CD4-positive, alpha-beta T cell (primary cell): ENCODE data around the gene MACROD2. TPM values are rescaled to one million over a fixed set of nuclear protein-coding genes. Genes with fewer than 3 reads are reported as not detected.

Source experiments
- ATAC-seq: fragments of 200-7000 bp; cut with Tn5 transposase; one replicate; pipeline ENCODE4 v1.10.0; 2022; ENCODE audit warnings: mild to moderate bottlenecking; ENCODE audit not compliant: poor library complexity
- CTCF ChIA-PET: fragments of 350-600 bp; sonication (Branson Sonifier 250); formaldehyde crosslinking; loops from one replicate; lab custom pipeline; 2021; ENCODE audit warnings: antibody characterized with exemption, inconsistent platforms; lab: Charles Lee
- POLR2A ChIA-PET: fragments of 350-600 bp; sonication (Branson Sonifier 250); formaldehyde crosslinking; loops from one replicate; lab custom pipeline; 2021; ENCODE audit warnings: antibody characterized with exemption, inconsistent platforms; lab: Charles Lee
- DNase-seq, 14 experiments: peaks; one replicate each; pipeline ENCODE4 v3.0.0-alpha.2; 2013 to 2020; ENCODE audit warnings: mixed read lengths in 2 of 14
- H3K27ac ChIP-seq, 2 donors: one replicate each; pipeline versions ENCODE4 v1.5.1 to v1.7.0; 2013; ENCODE audit warnings: low read length in 2 of 2, low read depth in 1 of 2, mild to moderate bottlenecking in 1 of 2
- H3K27me3 ChIP-seq, 2 experiments: 1 replicate in 1 of 2; 2 replicates in 1 of 2; pipeline versions ENCODE4 v1.6.1 to v1.7.0; 2013; ENCODE audit warnings: low read length in 2 of 2, control low read depth in 1 of 2, mild to moderate bottlenecking in 1 of 2, moderate library complexity in 1 of 2; ENCODE audit not compliant: insufficient read depth in 2 of 2, control insufficient read depth in 1 of 2
- H3K36me3 ChIP-seq: one replicate; pipeline ENCODE4 v1.6.1; 2013; ENCODE audit warnings: low read length, control low read depth; ENCODE audit not compliant: insufficient read depth
- H3K4me1 ChIP-seq: one replicate; pipeline ENCODE4 v1.6.1; 2013; ENCODE audit warnings: low read length, control low read depth; ENCODE audit not compliant: insufficient read depth
- H3K4me3 ChIP-seq: one replicate; pipeline ENCODE4 v1.5.1; 2013; ENCODE audit warnings: mild to moderate bottlenecking, low read length, moderate library complexity
- H3K9me3 ChIP-seq, 2 experiments: 1 replicate in 1 of 2; 2 replicates in 1 of 2; pipeline versions ENCODE4 v1.6.1 to v1.7.0; 2013; ENCODE audit warnings: low read length in 2 of 2, mild to moderate bottlenecking in 2 of 2, control low read depth in 1 of 2, moderate library complexity in 1 of 2; ENCODE audit not compliant: control insufficient read depth in 1 of 2, insufficient read depth in 1 of 2
- H3K27ac Mint-ChIP-seq: one replicate; pipeline ENCODE4 v1.8.0; 2020; ENCODE audit warnings: mixed read lengths
- H3K27me3 Mint-ChIP-seq: one replicate; pipeline ENCODE4 v1.8.0; 2021; ENCODE audit warnings: mixed read lengths
- H3K36me3 Mint-ChIP-seq: one replicate; pipeline ENCODE4 v1.8.0; 2021; ENCODE audit warnings: low read depth, mixed read lengths
- H3K4me1 Mint-ChIP-seq: one replicate; pipeline ENCODE4 v1.8.0; 2021; ENCODE audit warnings: low read depth, mixed read lengths
- H3K4me3 Mint-ChIP-seq: one replicate; pipeline ENCODE4 v1.8.0; 2020; ENCODE audit warnings: mild to moderate bottlenecking, mixed read lengths
- H3K9me3 Mint-ChIP-seq: one replicate; pipeline ENCODE4 v1.8.0; 2020; ENCODE audit warnings: mixed read lengths
- intact Hi-C, 2 experiments: fragments of 100-400 bp; cut with DNase I in 1 of 2; cut with micrococcal nuclease in 1 of 2; formaldehyde crosslinking; loops; one replicate each; pipeline versions ENCODE4 v1.15.1 to v1.9.0; 2023 to 2025; cut with DNase I, micrococcal nuclease
- total RNA-seq, 174 experiments: library from RNA in 2 of 174; stranded (reverse) in 2 of 174; gene quantifications; one replicate each; pipeline ENCODE4 v1.2.3 and lab custom pipeline; 2021 to 2026
- TF ChIP-seq, protein P1 (sequence below): fragments of 200-600 bp; IDR thresholded peaks from one replicate; pipeline ENCODE4 v1.8.0; 2022; ENCODE audit warnings: antibody characterized with exemption, mild to moderate bottlenecking

The MACROD2 gene
- total RNA-seq, 2 experiments from 2014 or later: not detected

DNA sequence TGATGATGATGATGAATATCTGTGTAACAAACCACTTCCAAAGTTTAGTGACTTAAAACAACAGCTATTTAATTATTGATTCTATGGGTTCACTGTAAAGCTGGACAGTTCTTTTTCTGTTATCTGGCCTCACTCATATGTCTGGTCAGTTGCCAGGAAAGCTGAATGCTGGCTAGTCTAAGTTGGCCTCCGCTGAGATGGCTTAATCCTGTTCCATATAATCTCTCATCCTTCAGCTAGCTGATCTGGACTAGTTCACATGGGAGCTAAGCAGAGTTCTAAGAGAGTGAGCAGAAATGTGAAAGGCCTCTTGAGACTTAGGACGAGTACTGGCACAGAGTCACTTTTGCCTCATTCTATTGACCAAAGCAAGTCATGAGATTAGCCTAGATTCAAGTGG is 676.8 kb downstream of the MACROD2 start:
- peaks cover 10% of the 10 kb centered on the region for H3K9me3 Mint-ChIP-seq
- no peak overlapping the region for H3K27ac Mint-ChIP-seq
- no peaks in the 10 kb centered on the region for H3K27me3 ChIP-seq
- no peaks in the 10 kb centered on the region for H3K36me3 Mint-ChIP-seq
- no peaks in the 10 kb centered on the region for H3K4me1 Mint-ChIP-seq
- intact Hi-C loops: no loop called here
- H3K4me1 ChIP-seq: no peaks in the 10 kb centered on the region
- no peak overlapping the region for H3K27ac ChIP-seq
- ChIA-PET POLR2A (no interaction called here), CTCF (no interaction called here)
- DNase-seq: no peak
- H3K36me3 ChIP-seq: no peaks in the 10 kb centered on the region
- H3K4me3 ChIP-seq: no peak overlapping the region
- TF ChIP-seq, protein P1, sequence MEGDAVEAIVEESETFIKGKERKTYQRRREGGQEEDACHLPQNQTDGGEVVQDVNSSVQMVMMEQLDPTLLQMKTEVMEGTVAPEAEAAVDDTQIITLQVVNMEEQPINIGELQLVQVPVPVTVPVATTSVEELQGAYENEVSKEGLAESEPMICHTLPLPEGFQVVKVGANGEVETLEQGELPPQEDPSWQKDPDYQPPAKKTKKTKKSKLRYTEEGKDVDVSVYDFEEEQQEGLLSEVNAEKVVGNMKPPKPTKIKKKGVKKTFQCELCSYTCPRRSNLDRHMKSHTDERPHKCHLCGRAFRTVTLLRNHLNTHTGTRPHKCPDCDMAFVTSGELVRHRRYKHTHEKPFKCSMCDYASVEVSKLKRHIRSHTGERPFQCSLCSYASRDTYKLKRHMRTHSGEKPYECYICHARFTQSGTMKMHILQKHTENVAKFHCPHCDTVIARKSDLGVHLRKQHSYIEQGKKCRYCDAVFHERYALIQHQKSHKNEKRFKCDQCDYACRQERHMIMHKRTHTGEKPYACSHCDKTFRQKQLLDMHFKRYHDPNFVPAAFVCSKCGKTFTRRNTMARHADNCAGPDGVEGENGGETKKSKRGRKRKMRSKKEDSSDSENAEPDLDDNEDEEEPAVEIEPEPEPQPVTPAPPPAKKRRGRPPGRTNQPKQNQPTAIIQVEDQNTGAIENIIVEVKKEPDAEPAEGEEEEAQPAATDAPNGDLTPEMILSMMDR: no peak
- H3K4me3 Mint-ChIP-seq: no peak overlapping the region
- H3K27me3 Mint-ChIP-seq: no peaks in the 10 kb centered on the region
- no peak for ATAC-seq
- H3K9me3 ChIP-seq: peaks cover 0 to 3% of the 10 kb centered on the region in 2 experiments

DNA sequence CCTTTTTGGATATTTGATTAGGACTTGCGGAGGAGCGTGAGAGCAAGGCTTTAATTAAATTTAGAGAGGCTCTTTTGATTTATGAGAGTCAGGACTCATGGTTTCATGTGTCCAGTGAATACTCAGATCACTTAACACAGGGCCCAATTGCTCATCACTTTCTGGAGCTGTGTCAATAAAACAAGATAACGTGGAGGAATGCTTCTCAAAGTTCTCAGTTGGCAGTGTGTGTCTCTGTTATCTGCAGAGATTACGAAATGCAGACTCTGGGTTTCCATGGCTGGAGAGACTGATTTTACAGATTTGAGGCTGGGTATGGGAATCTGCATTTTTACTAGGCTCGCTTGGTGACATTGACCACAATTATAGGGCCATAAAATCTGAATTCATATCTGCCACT is 677.8 kb downstream of the MACROD2 start:
- POLR2A ChIA-PET: no interaction called here
- TF ChIP-seq, protein P1: no peak
- Histone ChIP-seq H3K4me1 (no peaks in the 10 kb centered on the region), H3K36me3 (no peaks in the 10 kb centered on the region), H3K27ac (no peak overlapping the region), H3K27me3 (no peaks in the 10 kb centered on the region), H3K4me3 (no peak overlapping the region), H3K9me3 (no peaks in the 10 kb centered on the region)
- DNase-seq (no peak), ATAC-seq (no peak)
- Mint-ChIP-seq H3K4me3 (no peak overlapping the region), H3K9me3 (peaks cover 8% of the 10 kb centered on the region), H3K27me3 (no peaks in the 10 kb centered on the region), H3K36me3 (no peaks in the 10 kb centered on the region), H3K4me1 (no peaks in the 10 kb centered on the region), H3K27ac (no peak overlapping the region)
- CTCF ChIA-PET: no interaction called here
- intact Hi-C loops: no loop called here

DNA sequence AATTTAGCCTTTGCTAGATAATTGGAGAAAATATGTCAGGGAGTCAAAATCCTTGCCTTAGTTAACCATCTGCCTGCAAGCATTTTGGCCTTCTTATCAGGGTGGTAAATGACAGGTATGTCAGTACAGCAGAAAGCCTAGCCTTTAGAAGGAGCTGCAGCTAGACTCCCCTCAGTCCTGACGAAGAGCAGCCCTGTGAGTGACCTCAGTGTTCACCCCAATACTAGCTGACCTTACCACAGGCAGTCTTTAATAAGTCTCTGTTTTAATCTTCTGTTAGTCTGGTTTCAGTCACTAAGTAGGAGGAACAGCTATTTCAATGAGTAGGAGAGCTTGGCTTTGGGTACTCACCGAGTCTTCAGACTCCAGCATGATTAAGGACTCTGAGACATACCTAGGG is 682.1 kb downstream of the MACROD2 start:
- Mint-ChIP-seq H3K4me1 (no peaks in the 10 kb centered on the region), H3K4me3 (no peak overlapping the region), H3K27me3 (no peaks in the 10 kb centered on the region), H3K27ac (no peak overlapping the region), H3K36me3 (no peaks in the 10 kb centered on the region), H3K9me3 (peaks cover 10% of the 10 kb centered on the region)
- DNase-seq (no peak), ATAC-seq (no peak)
- no peak overlapping the region for H3K4me3 ChIP-seq
- H3K36me3 ChIP-seq: no peaks in the 10 kb centered on the region
- TF ChIP-seq, protein P1: no peak
- ChIA-PET CTCF (interaction anchor here (0.9 kb wide), 1 partner anchor 11 kb away, joined by 3 read pairs; no protein-coding TSS in a partner anchor), POLR2A (no interaction called here)
- no peaks in the 10 kb centered on the region for H3K4me1 ChIP-seq
- no peaks in the 10 kb centered on the region for H3K9me3 ChIP-seq
- H3K27ac ChIP-seq: no peak overlapping the region
- intact Hi-C loops: no loop called here
- no peaks in the 10 kb centered on the region for H3K27me3 ChIP-seq
